Measurements from ENCODE around the gene SELENON.

The SELENON gene

DNA sequence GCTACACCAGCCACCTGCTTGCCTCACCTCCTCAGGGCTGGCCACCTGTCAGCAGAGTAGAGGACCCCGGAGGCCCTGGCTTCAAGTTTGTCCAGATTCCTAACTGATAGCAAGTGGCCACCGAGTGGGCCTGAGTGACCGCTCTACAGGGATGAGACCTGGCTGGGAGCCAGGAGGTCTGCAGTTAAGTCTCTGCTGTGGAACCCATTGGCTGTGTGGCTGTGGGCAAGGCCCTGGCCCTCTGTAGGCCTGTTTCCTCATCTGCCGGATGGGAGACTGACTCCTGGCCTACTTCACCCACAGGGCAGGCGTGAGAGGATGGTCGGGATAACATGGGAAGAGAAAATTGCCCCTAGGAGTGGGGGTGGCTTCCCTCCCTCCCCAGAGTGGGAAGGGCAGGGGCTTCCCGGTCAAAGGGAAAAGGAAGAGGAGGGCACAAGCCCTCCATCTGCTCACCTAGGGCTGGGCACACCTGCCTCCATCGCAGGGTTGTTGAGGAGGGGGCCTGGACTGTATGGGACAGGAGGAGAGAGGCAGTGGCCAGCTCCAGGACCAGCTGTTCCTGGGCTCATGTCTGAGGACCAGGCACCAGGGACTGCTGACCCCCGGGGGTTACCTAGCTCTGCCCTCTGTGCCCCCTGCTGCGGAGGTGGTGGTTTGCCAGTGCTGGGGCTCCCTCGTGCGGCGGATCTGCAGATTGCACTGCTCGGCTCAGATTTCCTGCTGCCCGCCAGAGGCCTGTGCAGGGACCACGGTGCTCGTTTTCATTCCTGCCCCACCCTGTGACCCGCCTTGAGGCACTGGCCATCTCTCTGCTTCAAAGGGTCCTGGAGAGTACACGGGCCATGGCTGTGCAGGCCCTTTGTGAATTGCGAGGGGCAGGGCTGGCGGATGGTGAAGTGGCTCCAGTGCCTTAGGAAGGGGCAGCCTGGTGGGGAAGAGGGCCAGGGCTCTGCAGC is 10.6 kb downstream of the SELENON start:
- DNase-seq: peak; percentile 26

DNA sequence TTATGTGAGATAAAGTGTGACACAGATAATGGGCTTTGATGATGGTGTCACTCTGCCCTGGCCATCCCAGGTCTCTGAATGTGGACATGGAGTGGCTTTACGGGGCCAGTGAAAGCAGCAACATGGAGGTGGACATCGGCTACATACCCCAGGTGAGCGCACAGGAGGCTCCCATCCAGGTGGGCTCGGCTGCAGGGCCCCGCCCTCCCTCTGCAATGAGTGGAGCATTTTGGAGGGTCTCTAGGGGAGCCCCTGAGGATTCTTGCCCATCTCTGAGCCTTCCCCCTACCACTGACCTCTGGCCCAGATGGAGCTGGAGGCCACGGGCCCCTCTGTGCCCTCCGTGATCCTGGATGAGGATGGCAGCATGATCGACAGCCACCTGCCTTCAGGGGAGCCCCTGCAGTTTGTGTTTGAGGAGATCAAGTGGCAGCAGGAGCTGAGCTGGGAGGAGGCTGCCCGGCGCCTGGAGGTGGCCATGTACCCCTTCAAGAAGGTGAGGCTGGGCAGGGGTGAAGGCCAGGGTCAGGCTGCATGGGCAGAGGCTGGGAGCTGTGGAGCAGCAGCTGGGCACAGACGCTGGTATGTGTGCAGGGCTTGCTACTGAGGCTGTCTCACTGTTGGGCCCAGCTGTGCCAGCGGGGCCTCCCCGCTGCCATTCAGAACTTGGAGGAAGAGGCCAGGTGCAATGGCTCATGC is 11.5 kb downstream of the SELENON start:
- DNase-seq: no peak

DNA sequence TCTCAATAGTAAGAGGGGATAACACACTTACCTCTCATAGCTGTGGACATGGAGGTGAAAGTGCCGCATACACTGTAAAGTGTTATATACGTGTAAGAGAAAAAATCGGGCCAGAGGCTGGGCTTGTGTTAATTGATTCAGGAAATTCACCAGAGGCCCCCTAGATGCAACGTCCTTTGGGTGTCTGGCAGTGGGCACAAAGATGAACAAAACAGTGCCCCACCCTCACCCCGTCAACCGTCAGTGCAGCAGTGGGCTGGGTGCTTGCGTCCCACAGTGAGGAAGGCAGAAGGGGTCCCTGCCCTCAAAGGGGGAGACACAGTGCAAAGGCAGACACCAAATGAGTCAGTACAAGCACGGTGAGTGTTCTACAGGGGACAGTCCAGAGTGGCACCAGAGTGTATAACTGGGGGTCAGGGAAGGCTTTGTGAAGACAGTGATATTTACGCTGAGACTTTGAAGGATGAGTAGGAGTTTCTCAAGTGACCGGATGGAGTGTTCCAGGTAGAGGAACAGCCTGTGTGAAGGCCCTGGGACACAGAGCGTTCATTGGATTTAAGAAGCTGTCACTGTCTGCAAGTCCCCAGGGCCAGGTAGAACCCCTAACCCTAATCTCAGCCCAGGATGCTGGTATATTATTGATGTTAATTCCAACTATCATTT is 13.2 kb downstream of the SELENON start:
- DNase-seq: no peak

DNA sequence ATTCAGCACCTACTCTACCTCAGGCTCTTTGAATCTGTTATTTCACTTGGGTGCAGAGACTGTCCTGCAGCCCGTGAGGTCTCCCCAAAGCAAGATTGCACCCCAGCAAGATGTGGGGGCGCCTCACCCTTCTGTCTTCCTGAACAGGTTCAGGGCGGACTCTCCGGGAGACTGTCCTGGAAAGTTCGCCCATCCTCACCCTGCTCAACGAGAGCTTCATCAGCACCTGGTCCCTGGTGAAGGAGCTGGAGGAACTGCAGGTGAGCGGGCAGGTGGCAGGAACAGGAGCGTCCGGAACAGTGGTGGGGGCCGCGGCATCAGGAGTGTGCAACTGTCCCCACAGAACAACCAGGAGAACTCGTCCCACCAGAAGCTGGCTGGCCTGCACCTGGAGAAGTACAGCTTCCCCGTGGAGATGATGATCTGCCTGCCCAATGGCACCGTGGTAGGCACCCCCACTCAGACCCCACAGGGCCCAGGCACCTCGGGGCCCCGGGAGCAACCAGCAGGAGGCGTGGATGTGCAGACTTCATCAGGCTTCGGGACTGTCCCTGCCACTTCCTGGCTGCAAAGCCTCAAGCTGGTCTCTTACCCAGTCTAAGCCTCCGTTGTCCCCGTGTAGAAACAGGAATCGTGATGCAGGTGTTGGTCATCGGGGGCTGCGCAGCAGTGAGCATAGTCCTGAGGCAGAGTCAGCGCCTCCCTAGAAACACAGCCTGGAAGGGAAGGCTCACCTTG is 13.9 kb downstream of the SELENON start:
- no peak for DNase-seq

DNA sequence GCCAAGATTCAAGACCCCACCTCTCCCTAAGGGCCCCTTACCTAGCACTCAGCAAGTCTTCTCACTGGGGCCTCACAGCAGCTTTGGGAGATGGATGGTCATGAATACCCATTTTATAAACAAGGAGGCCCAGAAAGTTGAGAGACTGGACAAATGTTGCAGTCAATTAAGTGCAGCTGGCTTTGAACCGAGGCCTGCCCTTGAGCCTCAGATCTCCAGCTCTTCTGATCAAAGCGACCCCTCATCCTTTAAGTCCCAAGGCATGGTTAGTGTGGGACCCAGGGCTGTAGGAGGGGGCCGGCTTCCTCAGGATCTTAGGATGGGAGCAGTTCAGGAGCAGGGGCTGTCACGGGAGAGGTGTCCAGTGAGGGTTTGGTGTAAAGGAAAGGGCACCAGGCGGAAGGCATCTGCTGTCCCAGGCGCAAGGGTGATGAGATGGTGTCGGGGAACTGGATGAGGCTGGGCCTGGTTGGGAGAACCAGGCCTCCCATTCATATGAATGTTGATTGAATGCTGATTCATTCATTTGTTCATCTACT is 14.6 kb downstream of the SELENON start:
- no peak for DNase-seq

DNA sequence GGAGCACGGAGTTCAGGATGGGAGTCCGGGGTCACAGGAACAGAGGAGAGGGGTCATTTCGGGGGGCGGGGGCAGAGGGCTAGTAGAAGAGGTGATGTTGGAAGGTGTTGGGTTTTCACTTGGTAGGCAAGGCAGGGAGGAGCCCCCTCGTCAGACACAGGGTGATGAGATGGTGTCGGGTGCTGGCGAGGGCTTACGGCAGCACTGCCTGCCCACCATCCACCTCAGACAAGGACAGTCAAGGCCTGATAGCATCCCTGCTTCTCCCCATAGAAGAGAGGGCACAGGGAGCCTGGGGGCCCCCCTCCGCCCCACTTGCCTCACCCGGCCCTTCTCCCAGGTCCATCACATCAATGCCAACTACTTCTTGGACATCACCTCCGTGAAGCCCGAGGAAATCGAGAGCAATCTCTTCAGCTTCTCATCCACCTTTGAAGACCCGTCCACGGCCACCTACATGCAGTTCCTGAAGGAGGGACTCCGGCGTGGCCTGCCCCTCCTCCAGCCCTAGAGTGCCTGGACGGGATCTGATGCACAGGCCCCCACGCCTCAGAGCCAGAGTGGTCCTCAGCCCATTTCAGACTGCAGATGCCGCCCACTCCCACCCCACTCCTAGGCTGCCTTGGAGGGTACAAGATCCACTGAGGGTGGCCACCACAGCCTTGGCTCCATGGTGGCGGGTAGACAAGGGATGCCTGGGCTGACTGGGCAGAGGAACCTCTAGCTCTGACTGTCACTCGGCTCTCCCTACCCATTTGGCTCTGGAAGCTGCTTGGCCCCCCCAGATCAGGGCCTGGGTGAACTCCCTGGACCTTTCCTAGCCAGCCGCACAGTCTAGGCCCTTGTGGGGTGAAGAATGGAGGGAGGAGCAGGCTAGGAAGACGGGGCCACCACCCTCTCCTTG is 15.5 kb downstream of the SELENON start:
- DNase-seq: no peak

DNA sequence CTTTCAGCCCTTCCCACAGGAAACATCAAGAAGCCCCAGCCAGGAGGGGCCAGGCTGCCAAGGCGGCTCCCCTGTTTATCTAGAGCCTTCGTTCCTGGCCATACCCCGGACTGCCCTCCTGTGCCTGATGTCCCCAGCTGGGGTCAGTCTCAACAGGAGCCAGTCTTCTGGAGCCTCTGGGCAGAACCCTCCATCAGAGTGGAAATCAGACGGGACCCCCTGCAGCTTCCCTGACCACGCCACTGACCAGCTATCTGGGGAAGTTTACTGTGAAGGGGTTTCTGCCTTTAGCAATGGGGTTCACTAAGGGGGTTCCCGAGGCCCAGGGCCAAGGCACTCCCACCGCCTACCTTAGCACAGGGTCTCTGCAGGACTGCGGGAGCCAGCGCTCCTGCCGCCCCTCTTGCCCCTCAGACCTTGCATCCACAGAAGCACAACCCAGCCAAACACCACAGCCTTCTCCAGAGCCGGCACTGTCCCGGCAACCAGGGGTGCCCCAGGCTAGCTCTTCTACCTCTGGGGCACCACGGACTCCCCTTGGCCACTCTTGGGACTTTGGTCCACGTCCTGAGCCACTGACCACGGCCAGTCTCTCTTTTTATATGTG is 16.2 kb downstream of the SELENON start:
- DNase-seq: no peak

DNA sequence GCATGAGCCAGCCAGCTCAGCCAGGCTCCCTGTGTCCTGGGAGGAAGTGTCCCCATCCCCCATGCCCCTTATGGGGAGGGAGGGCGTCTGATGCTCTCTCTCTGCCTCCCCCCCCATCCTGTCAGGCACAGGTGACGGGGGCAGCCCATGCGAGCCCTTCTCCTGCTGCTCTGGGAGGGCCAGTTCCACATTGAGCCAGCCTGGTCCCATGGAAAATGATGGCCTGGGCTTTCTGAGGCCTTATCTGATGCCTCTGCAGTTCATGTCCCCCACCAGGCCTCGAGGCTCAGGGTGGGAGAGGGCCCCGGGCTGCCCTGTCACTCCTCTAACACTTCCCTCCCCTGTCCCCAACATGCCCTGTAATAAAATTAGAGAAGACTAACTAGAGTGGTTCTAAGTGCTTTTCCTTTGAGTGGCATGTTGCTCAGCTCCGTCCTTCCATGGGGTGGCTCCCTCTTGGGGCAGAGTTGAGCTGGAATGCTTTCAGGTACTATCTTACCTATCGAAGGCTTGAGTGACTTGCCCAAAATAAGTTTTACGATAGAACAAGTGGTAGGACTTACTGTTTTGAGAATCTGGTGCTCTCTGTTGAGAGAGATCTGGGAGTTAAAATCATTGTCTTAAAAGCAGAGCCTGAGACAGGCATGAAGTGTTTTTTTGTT is 18.0 kb downstream of the SELENON start:
- no peak for DNase-seq

DNA sequence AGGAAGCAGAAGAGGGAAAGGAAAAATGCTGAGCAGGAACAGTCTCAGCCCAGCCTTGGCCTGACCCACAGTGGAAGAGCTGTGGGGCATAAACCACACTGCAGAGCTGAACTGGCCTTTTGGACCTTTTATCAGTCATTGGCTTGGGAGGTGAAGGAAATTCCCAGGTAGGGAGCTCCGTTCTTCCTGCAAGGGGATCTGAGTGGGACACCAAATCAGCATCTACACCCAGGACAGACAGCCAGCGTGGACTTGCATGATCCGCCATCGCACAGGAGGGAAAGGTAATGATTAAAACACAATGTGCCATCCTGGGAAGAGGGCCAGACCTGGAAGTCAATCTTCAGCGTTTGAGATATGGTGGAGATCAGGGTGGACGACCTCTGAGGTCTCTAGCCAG is 18.6 kb downstream of the SELENON start:
- no peak for DNase-seq

DNA sequence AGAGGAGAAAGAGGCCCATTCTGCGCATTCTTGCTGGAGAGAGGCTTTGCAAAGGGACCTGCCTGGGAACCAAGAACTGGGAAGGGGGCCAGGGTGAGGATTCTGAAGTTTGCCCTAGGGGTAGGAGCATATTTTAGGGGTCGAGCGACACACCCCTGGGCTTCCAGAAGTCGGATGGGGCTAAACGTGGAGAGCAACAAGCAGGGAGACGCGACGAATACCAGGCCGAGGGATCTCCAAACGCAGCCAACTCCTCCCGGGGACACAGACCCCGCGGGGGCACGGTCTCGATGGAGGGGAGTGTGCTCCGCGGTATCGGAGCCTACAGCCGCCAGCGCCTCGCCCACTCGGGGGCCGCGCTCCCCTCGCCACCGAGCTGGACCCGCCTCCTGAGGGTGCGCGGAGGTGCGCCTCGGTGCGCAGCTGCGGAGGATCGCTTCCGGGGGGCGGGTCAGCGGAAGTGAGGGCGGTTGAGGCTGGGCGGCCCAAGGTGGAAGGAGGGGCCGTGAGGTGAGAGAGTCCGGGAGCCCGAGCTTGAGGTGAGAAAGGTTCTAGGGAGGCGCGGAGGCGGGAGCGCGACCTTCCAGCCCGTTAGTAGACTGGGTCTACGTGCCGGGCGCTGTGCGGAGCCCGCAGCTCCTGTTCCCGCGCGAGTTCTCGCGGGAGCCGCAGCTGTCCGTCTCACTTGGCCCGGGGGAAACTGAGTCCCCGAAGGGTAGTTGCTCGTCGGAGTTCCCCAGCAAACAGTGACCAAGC is 19.7 kb downstream of the SELENON start, which contains the start of gene MTFR1L:
Gene MTFR1L (plus strand): TSS at position 464 of the 756 bp plus-strand sequence. CDS start 3,151 bp downstream, outside the sequence.
- DNase-seq: peak; percentile 86

DNA sequence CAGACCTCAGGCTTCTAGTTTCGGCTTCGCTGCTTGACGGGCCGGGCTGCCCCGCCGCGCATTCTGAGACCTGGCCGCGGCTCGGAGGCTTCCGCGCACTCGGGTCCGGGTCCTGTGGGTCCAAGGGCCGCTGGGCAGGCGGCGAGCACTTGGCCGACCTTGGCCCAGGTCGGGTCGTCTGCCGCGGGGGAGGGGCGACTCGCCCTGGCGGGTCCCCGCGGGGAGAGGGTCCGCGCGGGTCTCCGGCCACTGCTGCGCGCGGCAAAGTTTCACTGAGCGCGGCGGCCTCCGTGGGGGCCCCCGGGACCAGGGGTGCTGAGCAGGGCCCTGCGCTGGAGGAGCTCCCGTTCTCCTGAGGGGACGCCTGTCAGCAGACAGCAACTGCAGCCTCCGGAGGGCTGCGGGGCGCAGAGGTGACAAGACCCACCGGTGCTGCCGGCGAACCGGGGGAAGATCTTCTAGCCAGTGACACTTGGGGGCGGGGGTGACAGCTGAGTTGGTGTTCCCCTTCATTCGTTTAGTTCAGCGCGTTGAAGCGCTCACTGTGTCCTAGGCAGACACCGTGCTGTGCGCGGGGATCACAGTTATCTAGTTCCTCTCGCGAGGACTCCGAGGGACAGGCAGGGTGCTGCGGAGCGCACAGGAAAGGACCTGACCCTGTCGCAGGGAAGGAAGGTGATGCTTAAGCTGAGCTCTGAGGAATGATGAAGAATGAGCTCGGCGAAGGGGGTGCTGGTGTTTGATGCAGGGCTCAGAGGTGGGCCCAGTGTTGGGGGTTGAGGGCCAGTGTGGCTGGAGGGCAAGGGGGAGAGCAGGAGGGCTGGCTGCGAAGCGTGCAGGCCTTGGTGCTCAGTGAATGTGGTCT is 20.5 kb downstream of the SELENON start:
- DNase-seq: peak; percentile 60

DNA sequence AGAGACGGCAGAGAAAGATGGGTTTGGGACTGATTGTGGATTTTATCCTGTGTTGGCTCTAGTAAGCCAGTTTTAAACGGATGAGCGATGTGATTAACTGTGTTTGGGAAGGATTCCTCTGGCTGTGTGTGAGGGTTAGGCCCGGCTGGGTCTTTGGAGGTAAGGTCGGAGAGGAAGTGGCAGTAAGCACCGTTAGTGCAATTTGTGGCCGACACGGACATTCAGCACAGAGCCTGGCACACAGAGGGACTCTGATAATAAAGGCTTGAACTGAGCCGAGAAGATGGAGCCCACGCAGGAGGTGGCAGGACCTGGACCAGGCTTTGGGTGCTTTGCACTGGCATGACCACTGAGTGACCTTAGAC is 21.1 kb downstream of the SELENON start:
- DNase-seq: no peak

DNA sequence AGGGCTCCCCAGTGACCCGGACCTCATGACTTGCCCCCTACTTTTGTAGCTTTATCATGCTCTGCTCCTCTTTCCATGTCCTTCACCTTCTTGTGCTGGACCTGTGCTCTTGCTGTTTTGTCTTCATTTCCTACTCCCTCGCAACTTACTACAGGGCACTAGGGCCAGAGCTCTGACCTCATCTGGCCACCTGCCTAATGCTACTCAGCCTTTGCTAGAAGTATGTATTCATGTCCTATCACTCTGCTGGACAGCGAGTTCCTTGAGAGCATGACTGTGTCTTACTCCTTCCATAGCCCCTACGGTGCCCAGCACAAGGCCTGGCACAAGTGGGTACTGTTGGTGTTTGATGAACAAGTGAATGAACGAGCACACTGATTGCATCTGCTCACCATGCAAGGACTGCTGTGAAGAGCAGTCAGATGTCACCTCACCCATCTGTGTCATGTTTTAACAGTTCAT is 21.7 kb downstream of the SELENON start:
- DNase-seq: no peak

DNA sequence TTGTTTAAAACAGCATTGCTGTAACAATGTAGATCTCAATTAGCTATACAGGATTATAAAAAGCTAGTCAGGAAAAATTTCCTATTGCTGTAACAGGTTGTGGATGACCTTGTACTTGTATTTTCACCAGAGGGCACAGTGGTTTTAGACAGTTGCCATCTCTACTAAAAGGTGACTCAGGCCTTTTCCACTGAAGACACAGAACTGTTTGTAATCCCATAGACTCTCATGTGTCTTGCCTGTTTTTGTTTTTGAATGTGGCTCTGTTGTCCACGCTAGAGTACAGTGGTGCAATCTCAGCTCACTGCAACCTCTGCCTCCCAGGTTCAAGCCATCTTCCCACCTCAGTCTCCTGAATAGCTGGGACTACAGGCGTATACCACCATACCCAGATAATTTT is 25.6 kb downstream of the SELENON start:
- no peak for DNase-seq

DNA sequence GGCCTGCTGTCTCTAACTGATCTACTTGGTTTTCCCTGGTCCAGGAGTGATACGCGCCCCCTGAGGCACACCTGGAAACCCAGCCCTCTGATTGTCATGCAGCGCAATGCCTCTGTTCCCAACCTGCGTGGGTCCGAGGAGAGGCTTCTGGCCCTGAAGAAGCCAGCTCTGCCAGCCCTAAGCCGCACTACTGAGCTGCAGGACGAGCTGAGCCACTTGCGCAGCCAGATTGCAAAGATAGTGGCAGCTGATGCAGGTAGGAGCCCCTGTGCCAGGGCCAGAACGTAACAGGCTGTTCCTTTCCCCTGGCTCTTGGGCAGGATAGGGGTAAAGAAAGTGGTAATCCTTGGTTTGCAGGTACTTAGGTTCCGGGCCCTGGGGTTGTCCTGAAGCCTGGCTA is 26.6 kb downstream of the SELENON start:
- no peak for DNase-seq

DNA sequence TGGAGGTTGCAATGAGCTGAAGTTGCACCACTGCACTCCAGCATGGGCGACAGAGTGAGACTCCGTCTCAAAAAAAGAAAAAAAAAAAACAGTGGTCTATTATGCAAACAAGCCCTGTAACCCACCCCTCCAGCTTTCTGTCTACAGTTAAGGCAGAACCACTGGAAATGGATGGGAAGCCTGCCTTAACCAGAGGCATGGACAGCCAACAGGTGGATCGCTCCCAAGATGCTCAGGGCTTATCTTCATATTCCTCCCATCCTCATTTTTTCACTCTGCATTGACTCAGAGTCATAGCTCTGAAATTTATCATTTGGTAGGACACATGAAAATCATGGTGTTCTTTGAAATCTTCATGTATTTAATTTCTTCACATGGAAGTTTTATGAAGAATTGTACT is 28.5 kb downstream of the SELENON start:
- no peak for DNase-seq

DNA sequence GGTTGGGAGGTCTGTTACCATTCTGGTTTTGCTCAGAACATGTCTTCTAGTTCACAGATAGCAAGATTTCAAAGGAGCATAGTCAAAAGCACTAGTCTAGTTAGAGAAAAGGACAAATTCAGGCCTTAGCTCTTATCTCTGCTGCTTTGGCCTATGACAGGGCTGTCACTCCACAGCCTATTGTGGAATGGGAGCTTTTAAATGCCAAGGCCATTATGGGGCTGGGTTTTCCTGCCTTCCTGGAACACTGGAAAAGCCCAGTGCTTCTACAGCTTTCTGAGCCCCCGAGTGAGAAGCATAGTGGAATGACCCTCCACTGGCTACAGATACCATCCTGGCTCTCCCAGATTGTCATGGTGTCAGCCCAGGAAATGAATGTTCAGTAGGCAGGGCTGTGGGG is 29.1 kb downstream of the SELENON start:
- DNase-seq: no peak

DNA sequence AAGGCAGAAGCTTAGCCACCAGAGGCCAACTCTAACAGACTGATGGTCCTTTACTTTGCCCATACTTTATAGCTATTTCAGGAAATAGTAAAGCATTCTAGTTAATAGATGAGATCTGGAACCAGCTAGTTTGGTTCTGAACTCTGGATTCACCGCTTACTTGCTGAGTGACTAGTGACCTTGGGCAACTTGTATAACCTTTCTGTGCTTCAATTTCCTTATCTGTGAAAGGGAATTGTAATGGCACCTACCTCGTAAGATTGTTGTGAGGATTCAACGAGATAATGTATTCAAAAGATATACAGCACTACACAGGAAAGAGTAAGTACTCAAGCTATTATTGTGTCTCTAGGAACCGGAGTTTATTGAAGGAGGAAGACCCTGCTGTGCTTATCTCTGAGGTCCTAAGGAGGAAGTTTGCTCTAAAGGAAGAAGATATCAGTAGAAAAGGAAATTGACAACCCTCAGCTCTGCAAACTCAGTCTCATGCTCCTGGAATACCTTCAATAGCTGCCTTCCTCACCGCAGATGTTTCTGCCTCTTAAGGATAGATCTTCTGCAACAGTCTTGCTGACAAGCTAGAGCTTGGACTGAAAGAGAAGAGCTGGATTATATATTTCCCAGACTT is 31.7 kb downstream of the SELENON start:
- no peak for DNase-seq
